Measurements from ENCODE around the gene PIAS1.
"Not testable (repeated sequence)": the region's sequence is repeated elsewhere in the genome, so short reads cannot be mapped to it uniquely, and the experiment has no call there.

PIAS1 gene

GRCh38 chr15:68187559-68187958 is 133.4 kb downstream of the PIAS1 start:
- no peak for DNase-seq

- no peak for DNase-seq
Measured at GRCh38 chr15:68188647-68189046, 134.5 kb downstream of the PIAS1 start.

- no peak for DNase-seq
Measured at GRCh38 chr15:68190048-68190447, 135.9 kb downstream of the PIAS1 start.

GRCh38 chr15:68191555-68191954 is 137.4 kb downstream of the PIAS1 start:
- no peak for DNase-seq

GRCh38 chr15:68192117-68192516 is 138.0 kb downstream of the PIAS1 start:
- DNase-seq: no peak

- DNase-seq: no peak
Measured at GRCh38 chr15:68192804-68193486, 138.8 kb downstream of the PIAS1 start.

GRCh38 chr15:68195336-68196112 is 141.4 kb downstream of the PIAS1 start:
- no peak for DNase-seq

GRCh38 chr15:68196445-68197169 is 142.5 kb downstream of the PIAS1 start:
- DNase-seq: no peak

GRCh38 chr15:68197170-68197492 is 143.0 kb downstream of the PIAS1 start:
- DNase-seq: no peak

- DNase-seq: no peak
Measured at GRCh38 chr15:68197661-68198437, 143.7 kb downstream of the PIAS1 start.

GRCh38 chr15:68199340-68199739 is 145.2 kb downstream of the PIAS1 start:
- DNase-seq: no peak

- DNase-seq: no peak
Measured at GRCh38 chr15:68200016-68200861, 146.1 kb downstream of the PIAS1 start.

- DNase-seq: no peak
Measured at GRCh38 chr15:68201153-68201878, 147.2 kb downstream of the PIAS1 start.

- DNase-seq: no peak
Measured at GRCh38 chr15:68201879-68202261, 147.8 kb downstream of the PIAS1 start.

- not testable (repeated sequence) for DNase-seq
Measured at GRCh38 chr15:68202994-68203393, 148.9 kb downstream of the PIAS1 start.

GRCh38 chr15:68203486-68203885 is 149.4 kb downstream of the PIAS1 start:
- no peak for DNase-seq

GRCh38 chr15:68203956-68204355 is 149.8 kb downstream of the PIAS1 start:
- no peak for DNase-seq

- no peak for DNase-seq
Measured at GRCh38 chr15:68204361-68204760, 150.2 kb downstream of the PIAS1 start.

GRCh38 chr15:68204776-68205557 is 150.9 kb downstream of the PIAS1 start, which contains the start of gene CALML4:
CALML4 (minus strand) TSS chr15:68205332; CDS start chr15:68205247, 85 bp downstream.
- no peak for DNase-seq

- no peak for DNase-seq
Measured at GRCh38 chr15:68205558-68205944, 151.4 kb downstream of the PIAS1 start.
